ENCODE data around the gene ZNF687. TPM values are rescaled to one million over a fixed set of nuclear protein-coding genes. Genes with fewer than 3 reads are reported as not detected.

ZNF687 gene
- total RNA-seq, 1 donor = 16.4 TPM

DNA sequence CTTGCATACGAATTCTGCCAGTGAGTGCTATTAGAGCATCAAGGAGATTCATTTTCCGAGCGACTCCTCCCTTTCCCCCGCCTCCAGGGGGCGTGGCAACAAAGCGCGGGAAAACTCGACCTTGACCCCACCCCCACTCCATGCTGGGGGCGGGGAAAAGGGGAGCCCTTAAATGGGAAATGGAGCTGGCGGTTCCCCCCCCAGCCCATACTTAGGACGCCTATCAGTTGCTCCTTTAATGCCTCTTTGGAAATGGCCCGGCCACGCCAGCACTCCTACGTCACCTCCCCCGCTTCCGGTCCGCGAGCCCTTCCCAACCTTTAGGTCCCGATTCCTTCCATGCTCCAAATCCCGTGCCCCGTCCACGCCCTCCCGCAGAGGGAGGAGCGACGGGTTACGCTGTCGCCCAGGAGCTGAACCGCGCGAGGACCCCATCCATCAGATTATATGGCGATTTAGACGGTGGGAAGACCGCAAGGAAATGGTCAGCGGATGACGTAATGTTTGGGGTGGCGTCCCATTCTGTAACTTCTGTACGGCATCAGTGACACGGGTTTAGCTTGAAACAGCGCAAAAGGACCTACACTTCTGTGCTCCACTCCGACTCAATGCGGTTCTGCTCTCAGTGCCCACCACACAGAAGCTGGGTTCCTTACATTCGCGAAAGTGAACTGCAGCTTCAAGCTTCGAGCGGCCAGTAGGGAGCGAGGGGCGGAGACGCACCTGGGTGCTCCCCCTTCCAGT, 702 bp upstream of the ZNF687 start:
- H3K4me3 ChIP-seq (ENCODE audit: low read depth, low read length) = peak overlapping the region; percentile 98
- DNase-seq (ENCODE audit: low read depth) = peak; percentile 99
- TF ChIP-seq, protein P1, sequence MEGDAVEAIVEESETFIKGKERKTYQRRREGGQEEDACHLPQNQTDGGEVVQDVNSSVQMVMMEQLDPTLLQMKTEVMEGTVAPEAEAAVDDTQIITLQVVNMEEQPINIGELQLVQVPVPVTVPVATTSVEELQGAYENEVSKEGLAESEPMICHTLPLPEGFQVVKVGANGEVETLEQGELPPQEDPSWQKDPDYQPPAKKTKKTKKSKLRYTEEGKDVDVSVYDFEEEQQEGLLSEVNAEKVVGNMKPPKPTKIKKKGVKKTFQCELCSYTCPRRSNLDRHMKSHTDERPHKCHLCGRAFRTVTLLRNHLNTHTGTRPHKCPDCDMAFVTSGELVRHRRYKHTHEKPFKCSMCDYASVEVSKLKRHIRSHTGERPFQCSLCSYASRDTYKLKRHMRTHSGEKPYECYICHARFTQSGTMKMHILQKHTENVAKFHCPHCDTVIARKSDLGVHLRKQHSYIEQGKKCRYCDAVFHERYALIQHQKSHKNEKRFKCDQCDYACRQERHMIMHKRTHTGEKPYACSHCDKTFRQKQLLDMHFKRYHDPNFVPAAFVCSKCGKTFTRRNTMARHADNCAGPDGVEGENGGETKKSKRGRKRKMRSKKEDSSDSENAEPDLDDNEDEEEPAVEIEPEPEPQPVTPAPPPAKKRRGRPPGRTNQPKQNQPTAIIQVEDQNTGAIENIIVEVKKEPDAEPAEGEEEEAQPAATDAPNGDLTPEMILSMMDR (IDR thresholded peaks at IDR 0.05; ENCODE audit: insufficient read depth, low read depth, low read length) = peak; percentile 31

DNA sequence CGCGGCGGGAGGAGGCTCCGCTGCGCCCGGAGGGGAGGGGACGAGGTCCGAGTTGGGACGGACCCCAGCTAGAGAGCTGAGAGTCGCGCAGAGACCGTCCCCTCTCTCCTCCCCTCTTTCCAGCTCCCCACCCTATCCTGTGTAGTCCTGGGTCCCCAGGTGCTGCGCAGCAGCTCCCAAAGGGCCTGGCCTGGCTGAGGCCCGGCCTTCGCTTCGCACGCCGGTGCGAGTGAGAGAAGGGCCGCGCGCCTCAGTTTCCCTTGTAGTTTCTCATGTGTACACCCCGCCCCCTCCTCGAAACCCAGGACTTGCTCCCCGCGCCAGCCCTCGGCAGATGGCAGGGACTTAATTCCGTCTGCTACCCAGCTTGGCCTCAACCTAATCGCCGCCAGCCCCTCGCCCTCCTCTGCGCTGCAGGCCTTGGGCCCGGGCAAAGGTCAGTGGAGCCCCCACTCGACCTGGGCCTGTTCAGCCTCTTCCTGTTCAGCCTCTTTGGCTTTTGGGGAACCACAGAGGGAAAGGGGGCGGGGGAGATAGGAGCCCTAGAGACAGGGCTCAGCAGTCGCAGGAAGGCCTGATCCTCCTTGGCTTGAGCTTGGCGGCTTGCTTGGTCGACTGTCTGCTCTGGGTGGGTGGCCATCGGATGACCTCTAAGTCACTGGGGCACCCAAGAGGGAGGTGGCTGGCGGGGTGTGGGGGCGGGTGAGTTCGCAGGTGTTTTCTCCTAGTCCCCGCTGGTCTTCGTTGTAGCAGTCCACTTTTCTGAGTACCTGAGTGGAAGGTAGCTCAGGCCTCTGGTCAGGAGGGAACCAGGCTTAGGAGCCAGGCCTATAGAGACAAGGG, 1.0 kb downstream of the ZNF687 start:
- peak; percentile 21 for DNase-seq (ENCODE audit: low read depth)

DNA sequence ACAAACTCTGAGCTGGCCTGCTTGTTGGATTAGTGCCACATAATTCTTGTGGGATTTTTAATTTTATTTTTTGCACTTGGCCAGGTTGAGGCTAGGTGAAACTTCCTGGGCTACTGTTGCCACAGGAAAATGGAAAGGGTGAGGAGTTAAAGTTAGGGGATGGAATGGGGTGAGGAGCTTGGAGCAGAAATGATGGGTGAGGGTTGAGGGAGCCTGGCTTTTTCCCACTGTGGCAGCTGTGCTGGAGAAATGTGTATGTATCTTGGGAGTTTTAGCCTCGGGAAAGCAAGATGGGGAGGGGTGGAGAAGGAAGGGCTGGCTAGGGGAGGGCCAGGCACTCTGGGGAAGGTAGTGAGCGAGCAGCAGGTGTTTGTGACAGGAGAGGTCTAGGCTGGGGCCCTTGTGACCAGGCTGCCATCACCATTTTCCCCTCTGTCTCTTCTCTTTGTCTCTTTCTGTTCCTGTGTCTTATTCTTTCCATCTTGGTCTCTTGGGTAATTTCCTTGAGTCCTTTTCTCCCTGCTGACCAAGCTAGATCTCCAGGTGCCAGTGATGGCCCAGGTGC, 2.0 kb downstream of the ZNF687 start:
- no peak for DNase-seq (ENCODE audit: low read depth)
- H3K4me3 ChIP-seq (ENCODE audit: low read depth, low read length) = peak overlapping the region; percentile 87
- TF ChIP-seq, protein P1 (IDR thresholded peaks at IDR 0.05; ENCODE audit: insufficient read depth, low read depth, low read length) = no peak

More for the DNA sequence above, 1.0 kb downstream of the ZNF687 start:
- TF ChIP-seq, protein P1 (IDR thresholded peaks at IDR 0.05; ENCODE audit: insufficient read depth, low read depth, low read length) = no peak
- peak overlapping the region; percentile 87 for H3K4me3 ChIP-seq (ENCODE audit: low read depth, low read length)

DNA sequence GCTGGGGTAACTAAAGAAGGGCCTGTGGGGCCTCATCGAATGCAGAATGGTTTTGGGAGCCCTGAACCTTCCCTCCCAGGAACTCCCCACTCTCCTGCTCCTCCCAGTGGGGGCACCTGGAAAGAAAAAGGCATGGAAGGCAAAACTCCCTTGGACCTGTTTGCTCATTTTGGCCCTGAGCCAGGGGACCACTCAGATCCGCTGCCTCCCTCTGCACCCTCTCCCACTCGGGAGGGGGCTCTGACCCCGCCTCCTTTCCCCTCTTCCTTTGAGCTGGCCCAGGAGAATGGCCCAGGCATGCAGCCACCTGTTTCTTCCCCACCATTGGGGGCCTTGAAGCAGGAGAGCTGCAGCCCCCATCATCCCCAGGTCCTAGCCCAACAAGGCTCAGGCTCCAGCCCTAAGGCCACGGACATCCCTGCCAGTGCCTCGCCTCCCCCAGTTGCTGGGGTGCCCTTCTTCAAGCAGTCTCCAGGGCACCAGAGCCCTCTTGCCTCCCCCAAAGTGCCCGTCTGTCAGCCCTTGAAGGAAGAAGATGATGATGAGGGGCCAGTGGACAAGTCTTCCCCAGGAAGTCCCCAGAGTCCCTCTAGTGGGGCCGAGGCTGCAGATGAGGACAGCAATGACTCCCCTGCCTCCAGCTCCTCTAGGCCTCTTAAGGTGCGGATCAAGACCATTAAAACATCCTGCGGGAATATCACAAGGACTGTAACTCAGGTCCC, 4.7 kb downstream of the ZNF687 start:
- no peak for DNase-seq (ENCODE audit: low read depth)
- no peak overlapping the region for H3K4me3 ChIP-seq (ENCODE audit: low read depth, low read length)
- TF ChIP-seq, protein P1 (IDR thresholded peaks at IDR 0.05; ENCODE audit: insufficient read depth, low read depth, low read length) = no peak

DNA sequence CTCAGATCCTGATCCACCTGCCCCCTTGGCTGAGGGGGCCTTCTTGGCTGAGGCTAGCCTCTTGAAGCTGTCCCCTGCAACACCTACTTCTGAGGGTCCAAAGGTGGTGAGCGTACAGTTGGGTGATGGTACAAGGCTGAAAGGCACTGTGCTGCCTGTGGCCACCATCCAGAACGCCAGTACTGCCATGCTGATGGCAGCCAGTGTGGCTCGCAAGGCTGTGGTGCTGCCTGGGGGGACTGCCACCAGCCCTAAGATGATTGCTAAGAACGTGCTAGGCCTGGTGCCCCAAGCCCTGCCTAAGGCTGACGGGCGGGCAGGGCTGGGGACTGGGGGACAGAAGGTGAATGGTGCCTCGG, 5.2 kb downstream of the ZNF687 start:
- TF ChIP-seq, protein P1 (IDR thresholded peaks at IDR 0.05; ENCODE audit: insufficient read depth, low read depth, low read length) = no peak
- DNase-seq (ENCODE audit: low read depth) = no peak
- H3K4me3 ChIP-seq (ENCODE audit: low read depth, low read length) = no peak overlapping the region

DNA sequence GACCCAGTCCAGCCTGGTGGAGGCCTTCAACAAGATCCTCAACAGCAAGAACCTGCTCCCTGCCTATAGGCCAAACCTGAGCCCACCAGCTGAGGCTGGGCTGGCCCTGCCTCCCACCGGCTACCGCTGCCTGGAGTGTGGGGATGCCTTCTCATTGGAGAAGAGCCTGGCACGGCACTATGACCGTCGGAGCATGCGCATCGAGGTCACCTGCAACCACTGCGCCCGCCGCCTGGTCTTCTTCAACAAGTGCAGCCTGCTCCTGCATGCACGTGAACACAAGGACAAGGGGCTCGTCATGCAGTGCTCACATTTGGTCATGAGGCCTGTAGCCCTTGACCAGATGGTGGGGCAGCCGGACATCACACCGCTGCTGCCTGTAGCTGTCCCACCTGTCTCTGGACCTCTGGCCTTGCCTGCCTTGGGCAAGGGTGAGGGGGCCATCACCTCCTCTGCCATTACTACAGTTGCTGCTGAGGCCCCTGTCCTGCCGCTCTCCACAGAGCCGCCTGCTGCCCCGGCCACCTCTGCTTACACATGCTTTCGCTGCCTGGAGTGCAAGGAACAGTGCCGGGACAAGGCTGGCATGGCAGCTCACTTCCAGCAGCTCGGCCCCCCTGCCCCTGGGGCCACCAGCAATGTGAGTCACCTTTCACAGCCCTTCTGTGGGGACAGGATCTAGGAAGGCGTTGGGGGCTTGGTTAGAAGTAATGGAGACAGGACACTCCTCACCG, 5.8 kb downstream of the ZNF687 start:
- TF ChIP-seq, protein P1 (IDR thresholded peaks at IDR 0.05; ENCODE audit: insufficient read depth, low read depth, low read length) = no peak
- H3K4me3 ChIP-seq (ENCODE audit: low read depth, low read length) = no peak overlapping the region
- DNase-seq (ENCODE audit: low read depth) = no peak
